ENCODE data around the gene CTSV. TPM values are rescaled to one million over a fixed set of nuclear protein-coding genes. Genes with fewer than 3 reads are reported as not detected.
"Not testable (repeated sequence)": the region's sequence is repeated elsewhere in the genome, so short reads cannot be mapped to it uniquely, and the experiment has no call there.

Gene CTSV
- total RNA-seq, 3 donors from 2014 or later, result 0.14 to 0.34 TPM; not detected in 1

DNA sequence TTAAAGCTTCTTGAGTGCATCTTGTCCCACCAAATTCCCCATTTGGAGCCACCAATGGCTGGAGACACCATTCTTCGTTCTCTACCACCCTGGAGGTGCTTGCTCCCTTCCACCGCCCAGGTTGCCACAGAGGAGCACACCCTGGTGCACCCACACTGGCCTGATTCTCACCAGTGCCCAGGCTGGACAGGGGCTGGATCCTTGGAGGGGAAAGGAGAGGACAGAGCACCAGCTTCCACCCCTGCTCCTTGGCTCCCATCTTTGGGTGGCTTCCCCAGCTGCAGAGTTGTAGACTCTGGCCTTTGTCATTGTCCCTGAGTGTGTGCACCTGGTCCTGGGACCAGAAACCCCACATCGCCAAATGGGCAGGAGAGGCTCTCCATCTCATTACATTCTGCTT lies 21.9 kb upstream of the CTSV start:
- no peak for ATAC-seq
- no peak overlapping the region for H3K4me3 Mint-ChIP-seq
- DNase-seq, result no peak
- H3K4me1 Mint-ChIP-seq (ENCODE audit: low read depth), result peaks cover 12% of the 10 kb centered on the region
- H3K36me3 Mint-ChIP-seq (ENCODE audit: insufficient read depth), result no peaks in the 10 kb centered on the region
- no peaks in the 10 kb centered on the region for H3K9me3 Mint-ChIP-seq
- H3K27me3 Mint-ChIP-seq (ENCODE audit: low read depth), result peaks cover 11% of the 10 kb centered on the region

- DNase-seq (no peak), ATAC-seq (no peak)
- peaks cover 12% of the 10 kb centered on the region for H3K27me3 Mint-ChIP-seq (ENCODE audit: low read depth)
- H3K9me3 Mint-ChIP-seq, result no peaks in the 10 kb centered on the region
- H3K4me1 Mint-ChIP-seq (ENCODE audit: low read depth), result peaks cover 12% of the 10 kb centered on the region
- H3K4me3 Mint-ChIP-seq, result no peak overlapping the region
- H3K36me3 Mint-ChIP-seq (ENCODE audit: insufficient read depth), result no peaks in the 10 kb centered on the region
Measured at GRCh38 chr9:97059626-97060025, 20.7 kb upstream of the CTSV start.

- DNase-seq (no peak), ATAC-seq (no peak)
- Mint-ChIP-seq H3K4me1 (ENCODE audit: low read depth) (peaks cover 8% of the 10 kb centered on the region), H3K9me3 (no peaks in the 10 kb centered on the region), H3K27me3 (ENCODE audit: low read depth) (peaks cover 22% of the 10 kb centered on the region), H3K4me3 (no peak overlapping the region), H3K36me3 (ENCODE audit: insufficient read depth) (no peaks in the 10 kb centered on the region)
Measured at GRCh38 chr9:97057651-97058050, 18.7 kb upstream of the CTSV start.

DNA sequence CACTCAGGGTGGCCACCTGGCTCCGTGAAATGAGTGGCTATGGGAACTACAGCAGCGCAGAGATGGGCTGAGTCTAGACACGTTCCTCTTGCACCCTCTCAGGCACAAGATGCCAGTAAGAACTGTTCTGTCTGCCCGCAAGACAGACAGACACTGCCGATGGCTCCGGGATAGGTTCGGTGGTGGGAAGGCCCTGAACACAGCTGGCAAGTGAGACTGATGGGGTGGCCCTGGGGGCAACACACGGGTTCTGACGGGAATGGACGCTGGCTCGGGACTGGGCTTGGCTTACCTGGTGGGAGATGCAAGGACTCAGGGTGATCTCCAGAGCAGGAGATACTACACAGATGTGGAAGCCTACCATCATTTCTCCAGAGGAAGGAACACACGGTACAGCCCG lies 16.9 kb upstream of the CTSV start:
- not testable (repeated sequence) for H3K36me3 Mint-ChIP-seq (ENCODE audit: insufficient read depth)

DNA sequence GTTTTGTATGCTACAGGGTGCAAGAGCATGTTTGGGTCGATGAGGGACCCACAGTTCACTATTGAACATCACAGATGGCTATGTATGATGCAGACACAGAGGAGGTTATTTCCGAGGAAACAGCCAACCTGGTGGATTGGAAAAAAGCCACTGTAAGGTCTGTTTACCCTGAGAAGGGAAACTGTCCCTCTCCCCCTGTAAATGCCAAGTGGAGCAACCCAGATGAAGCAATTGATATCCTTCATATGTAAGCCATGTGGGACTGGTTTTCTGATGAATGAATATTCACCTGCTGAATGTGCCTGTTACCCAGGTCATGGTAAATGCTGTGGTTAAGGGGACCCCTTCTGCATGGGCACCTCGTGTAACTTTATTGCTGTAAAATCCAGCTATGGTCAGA lies 14.8 kb upstream of the CTSV start:
- H3K4me1 Mint-ChIP-seq (ENCODE audit: low read depth), result no peaks in the 10 kb centered on the region
- no peaks in the 10 kb centered on the region for H3K36me3 Mint-ChIP-seq (ENCODE audit: insufficient read depth)
- H3K4me3 Mint-ChIP-seq, result no peak overlapping the region
- ATAC-seq (no peak), DNase-seq (no peak)
- H3K9me3 Mint-ChIP-seq, result no peaks in the 10 kb centered on the region
- H3K27me3 Mint-ChIP-seq (ENCODE audit: low read depth), result peaks cover 29% of the 10 kb centered on the region

More for the DNA sequence above, 16.9 kb upstream of the CTSV start:
- not testable (repeated sequence) for DNase-seq; ATAC-seq; H3K4me3 Mint-ChIP-seq; H3K4me1 Mint-ChIP-seq (ENCODE audit: low read depth); H3K9me3 Mint-ChIP-seq
- H3K27me3 Mint-ChIP-seq (ENCODE audit: low read depth), result peaks cover 30% of the 10 kb centered on the region

DNA sequence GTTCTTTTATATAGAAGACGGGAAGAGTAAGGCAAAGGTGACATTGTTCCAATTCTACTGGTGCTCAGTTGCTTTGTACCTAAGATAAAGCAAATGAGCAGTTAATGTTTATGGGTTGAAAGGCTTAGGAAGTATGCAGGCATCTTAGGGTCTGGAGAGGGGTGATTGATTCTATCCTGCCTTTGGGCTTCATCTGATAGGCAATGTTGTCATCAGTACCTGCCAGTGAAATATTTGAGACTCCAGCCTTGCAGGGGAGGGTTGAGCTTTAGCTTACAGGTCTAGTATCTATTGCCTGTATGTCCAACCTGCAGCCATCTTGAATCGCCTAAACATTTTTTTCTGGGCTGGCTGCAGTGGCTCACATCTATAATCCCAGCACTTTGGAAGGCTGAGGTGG lies 13.8 kb upstream of the CTSV start:
- H3K4me1 Mint-ChIP-seq (ENCODE audit: low read depth), result no peaks in the 10 kb centered on the region
- no peak overlapping the region for H3K4me3 Mint-ChIP-seq
- DNase-seq, result no peak
- ATAC-seq, result no peak
- H3K36me3 Mint-ChIP-seq (ENCODE audit: insufficient read depth), result no peaks in the 10 kb centered on the region
- peaks cover 29% of the 10 kb centered on the region for H3K27me3 Mint-ChIP-seq (ENCODE audit: low read depth)
- no peaks in the 10 kb centered on the region for H3K9me3 Mint-ChIP-seq

DNA sequence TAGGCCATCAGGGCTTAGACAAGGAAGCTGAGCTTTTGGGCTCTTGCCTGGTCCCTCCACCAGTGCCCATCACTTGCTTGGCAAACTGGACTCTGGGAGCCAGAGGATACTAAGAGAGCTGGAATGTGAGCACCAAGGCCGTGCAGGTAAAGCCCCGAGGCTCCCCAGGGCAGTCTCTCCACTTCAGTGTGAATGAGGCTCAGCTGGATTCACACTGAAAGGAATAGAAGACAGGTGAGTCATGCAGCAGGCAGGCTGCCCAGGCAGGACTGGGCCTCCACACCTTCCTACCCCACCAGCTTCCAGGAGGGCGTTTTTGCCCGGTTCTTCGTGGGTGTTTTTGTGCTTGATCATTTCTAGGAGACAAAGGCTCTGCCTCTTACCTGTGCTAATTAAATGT lies 7.3 kb upstream of the CTSV start:
- Mint-ChIP-seq H3K27me3 (ENCODE audit: low read depth) (peaks cover 46% of the 10 kb centered on the region), H3K9me3 (no peaks in the 10 kb centered on the region), H3K4me1 (ENCODE audit: low read depth) (no peaks in the 10 kb centered on the region), H3K36me3 (ENCODE audit: insufficient read depth) (no peaks in the 10 kb centered on the region), H3K4me3 (no peak overlapping the region)
- ATAC-seq (no peak), DNase-seq (no peak)

DNA sequence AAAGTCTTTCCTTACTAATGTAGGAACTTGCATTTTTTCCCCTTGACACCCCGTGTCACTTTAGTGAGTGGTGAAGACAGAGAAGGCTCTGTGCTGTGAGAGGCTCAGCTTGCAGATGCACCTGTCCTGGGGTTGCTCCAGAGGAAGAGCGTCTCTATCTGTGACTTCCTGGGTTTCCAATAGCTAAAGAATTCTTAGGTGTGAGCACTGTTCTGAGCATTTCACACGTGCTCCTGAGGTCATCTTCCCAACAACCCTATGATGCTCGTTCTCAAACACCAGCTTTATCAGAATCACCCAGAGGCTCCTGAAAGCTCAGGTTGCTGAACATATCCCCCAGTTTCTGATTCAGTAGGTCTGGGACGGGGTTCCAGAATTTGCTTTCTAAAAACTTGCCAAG lies 6.4 kb upstream of the CTSV start:
- H3K4me3 Mint-ChIP-seq, result no peak overlapping the region
- H3K9me3 Mint-ChIP-seq, result no peaks in the 10 kb centered on the region
- peaks cover 45% of the 10 kb centered on the region for H3K27me3 Mint-ChIP-seq (ENCODE audit: low read depth)
- H3K36me3 Mint-ChIP-seq (ENCODE audit: insufficient read depth), result no peaks in the 10 kb centered on the region
- no peak for ATAC-seq
- DNase-seq, result no peak
- no peaks in the 10 kb centered on the region for H3K4me1 Mint-ChIP-seq (ENCODE audit: low read depth)

DNA sequence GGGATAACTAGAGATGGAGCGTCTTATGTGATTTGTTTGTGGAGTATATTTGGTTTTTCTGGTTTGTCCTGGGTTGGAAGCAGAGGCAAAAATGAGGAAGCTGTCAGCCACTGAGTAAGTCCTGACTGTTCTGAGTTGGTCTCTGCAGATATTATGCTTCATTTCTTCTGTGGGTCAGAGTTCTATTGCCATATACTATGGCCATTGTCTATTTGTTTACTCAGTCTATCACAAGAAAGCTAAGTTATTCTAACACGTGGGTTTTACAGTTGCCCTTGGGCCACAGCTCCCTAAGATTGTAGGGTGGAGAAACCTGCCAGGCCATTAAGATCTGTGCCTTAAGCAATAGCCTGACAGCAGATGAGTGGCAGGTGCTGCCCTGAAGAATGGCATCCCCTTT lies 3.0 kb upstream of the CTSV start:
- ATAC-seq (no peak), DNase-seq (no peak)
- Mint-ChIP-seq H3K9me3 (no peaks in the 10 kb centered on the region), H3K27me3 (ENCODE audit: low read depth) (peaks cover 64% of the 10 kb centered on the region), H3K4me3 (no peak overlapping the region), H3K4me1 (ENCODE audit: low read depth) (peaks cover 3% of the 10 kb centered on the region), H3K36me3 (ENCODE audit: insufficient read depth) (no peaks in the 10 kb centered on the region)

DNA sequence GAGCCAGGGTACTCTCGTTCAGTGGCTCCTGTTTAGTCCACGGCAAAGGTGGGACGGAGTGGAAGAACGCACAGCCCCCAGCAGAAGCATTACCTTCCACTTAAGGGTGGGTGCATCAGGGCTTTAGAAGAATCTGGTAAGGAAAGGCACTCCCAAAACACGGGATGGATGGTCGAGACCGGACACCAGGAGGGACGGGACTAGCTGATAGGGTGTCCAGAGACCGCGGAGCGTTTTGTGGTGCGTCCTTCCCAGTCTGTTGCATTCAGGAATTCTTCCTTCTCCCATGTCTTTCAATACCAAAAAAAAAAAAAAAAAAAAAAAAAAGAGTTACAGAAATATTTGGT lies 545 bp upstream of the CTSV start:
- H3K27me3 Mint-ChIP-seq (ENCODE audit: low read depth), result peaks cover 50% of the 10 kb centered on the region
- ATAC-seq (no peak), DNase-seq (no peak)
- H3K4me3 Mint-ChIP-seq, result peak overlapping the region; percentile 80
- H3K4me1 Mint-ChIP-seq (ENCODE audit: low read depth), result peaks cover 3% of the 10 kb centered on the region
- H3K9me3 Mint-ChIP-seq, result no peaks in the 10 kb centered on the region
- H3K36me3 Mint-ChIP-seq (ENCODE audit: insufficient read depth), result no peaks in the 10 kb centered on the region

GRCh38 chr9:97023505-97023904 lies 15.4 kb downstream of the CTSV start:
- not testable (repeated sequence) for ATAC-seq; H3K9me3 Mint-ChIP-seq; H3K4me3 Mint-ChIP-seq; DNase-seq; H3K36me3 Mint-ChIP-seq (ENCODE audit: insufficient read depth); H3K4me1 Mint-ChIP-seq (ENCODE audit: low read depth)
- peaks cover 10% of the 10 kb centered on the region for H3K27me3 Mint-ChIP-seq (ENCODE audit: low read depth)

DNA sequence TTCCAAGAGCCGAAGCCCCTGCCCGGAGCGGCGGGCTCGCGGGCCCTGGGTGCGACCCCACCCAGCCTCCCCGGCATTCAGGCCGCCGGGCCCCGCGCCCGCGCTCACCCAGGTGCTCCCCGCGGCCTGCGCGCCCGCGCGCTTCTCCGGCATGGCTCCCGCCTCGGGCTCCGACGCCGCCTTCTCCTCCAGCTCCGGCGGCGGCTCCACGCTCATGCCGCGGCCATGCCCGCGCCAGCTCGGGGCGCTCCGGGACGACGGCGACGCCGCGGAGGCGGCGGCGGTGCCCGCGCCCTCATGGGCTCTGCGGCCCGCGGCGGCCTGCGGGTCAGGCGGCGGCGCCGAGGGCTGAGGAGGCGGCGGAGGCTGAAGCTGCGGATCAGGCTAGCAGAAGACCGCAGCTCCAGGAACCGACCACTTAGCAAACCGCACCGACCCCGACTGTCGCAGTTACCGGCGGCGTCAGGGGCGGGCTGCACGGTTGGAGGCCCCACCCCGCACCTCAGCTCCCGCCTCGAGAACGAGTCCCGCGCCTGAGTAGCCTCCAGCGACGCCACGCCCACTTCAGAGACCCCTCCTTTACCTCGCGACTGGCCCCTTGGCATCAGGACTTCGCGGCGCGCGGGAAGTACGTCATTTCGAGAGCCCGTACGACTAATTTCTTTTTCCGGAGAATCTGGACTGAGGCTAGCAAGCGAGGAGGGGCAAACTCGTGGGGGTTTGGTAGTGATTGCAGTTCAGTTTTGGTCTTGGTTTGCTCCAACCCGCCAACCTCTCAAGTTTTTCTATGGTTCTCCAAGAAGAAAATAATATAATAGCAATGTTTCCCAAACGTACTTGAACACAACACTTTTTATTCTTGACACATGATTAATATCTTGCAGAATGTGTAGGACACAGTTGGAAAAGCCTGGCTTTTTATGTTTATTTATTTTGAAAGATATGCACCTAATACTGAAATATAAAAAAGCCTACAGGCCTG lies 25.5 kb downstream of the CTSV start:
- H3K36me3 Mint-ChIP-seq (ENCODE audit: insufficient read depth), result not testable (repeated sequence)
- ATAC-seq, result peak; percentile 97 to 98
- peak overlapping the region; percentile 89 for H3K4me3 Mint-ChIP-seq

GRCh38 chr9:97012617-97013016 lies 26.3 kb downstream of the CTSV start:
- not testable (repeated sequence) for DNase-seq; H3K27me3 Mint-ChIP-seq (ENCODE audit: low read depth)
- peak overlapping the region; percentile 89 for H3K4me3 Mint-ChIP-seq

More for the DNA sequence above, 25.5 kb downstream of the CTSV start:
- not testable (repeated sequence) for H3K27me3 Mint-ChIP-seq (ENCODE audit: low read depth); H3K9me3 Mint-ChIP-seq
- peaks cover 13% of the 10 kb centered on the region for H3K4me1 Mint-ChIP-seq (ENCODE audit: low read depth)
- DNase-seq, result peak; percentile 58

DNA sequence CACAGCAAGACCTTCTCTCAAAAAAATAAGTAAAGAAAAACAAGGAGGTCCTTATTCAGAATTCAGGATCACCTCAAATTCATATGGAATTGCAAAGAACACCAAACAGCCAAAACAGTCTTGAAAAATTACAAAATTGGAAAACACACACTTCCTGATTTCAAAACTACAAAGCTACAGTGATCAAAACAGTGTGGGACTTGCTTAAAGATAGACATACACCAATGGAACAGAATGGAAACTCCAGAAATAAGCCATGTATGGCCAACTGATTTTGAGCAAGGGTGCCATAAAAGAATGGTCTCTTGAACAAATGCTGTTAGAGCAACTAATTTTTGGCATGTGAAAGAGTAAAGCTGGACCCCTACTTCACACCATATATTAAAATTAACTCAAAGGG lies 36.7 kb downstream of the CTSV start:
- H3K27me3 Mint-ChIP-seq (ENCODE audit: low read depth), result not testable (repeated sequence)

More at GRCh38 chr9:97012617-97013016, 26.3 kb downstream of the CTSV start:
- H3K36me3 Mint-ChIP-seq (ENCODE audit: insufficient read depth); H3K9me3 Mint-ChIP-seq: not testable (repeated sequence)
- peak; percentile 64 to 65 for ATAC-seq
- peaks cover 13% of the 10 kb centered on the region for H3K4me1 Mint-ChIP-seq (ENCODE audit: low read depth)

GRCh38 chr9:97001338-97001737 lies 37.6 kb downstream of the CTSV start:
- H3K36me3 Mint-ChIP-seq (ENCODE audit: insufficient read depth); H3K9me3 Mint-ChIP-seq; ATAC-seq; H3K27me3 Mint-ChIP-seq (ENCODE audit: low read depth); DNase-seq: not testable (repeated sequence)
- Mint-ChIP-seq H3K4me1 (ENCODE audit: low read depth) (peaks cover 54% of the 10 kb centered on the region), H3K4me3 (peak overlapping the region; percentile 30)

More for the DNA sequence above, 36.7 kb downstream of the CTSV start:
- not testable (repeated sequence) for H3K9me3 Mint-ChIP-seq; H3K36me3 Mint-ChIP-seq (ENCODE audit: insufficient read depth); ATAC-seq; H3K4me3 Mint-ChIP-seq; DNase-seq
- peaks cover 47% of the 10 kb centered on the region for H3K4me1 Mint-ChIP-seq (ENCODE audit: low read depth)

Data from activated T-cell treated with anti-CD3 and anti-CD28 coated beads, Interleukin-2, amount 50 U/mL, for 4 hours (primary cell).